Keratinocyte (primary cell): Measurements from ENCODE around the gene RNF169.

Source experiments
- EZH2 ChIP-seq: IDR thresholded peaks from one replicate; pipeline ENCODE4 v1.6.1; 2012; ENCODE audit warnings: inconsistent platforms, mild to moderate bottlenecking, low read length, moderate library complexity
- TF ChIP-seq, protein P1 (sequence below), 3 experiments: IDR thresholded peaks in 1 of 3; conservative IDR thresholded peaks in 1 of 3; optimal IDR thresholded peaks in 1 of 3; 2 replicates in 2 of 3; 3 replicates in 1 of 3; pipeline versions ENCODE3 to v1.5.1; 2011; ENCODE audit warnings: low read length in 3 of 3, mild to moderate bottlenecking in 3 of 3, moderate library complexity in 2 of 3, control low read depth in 1 of 3, inconsistent platforms in 1 of 3; ENCODE audit not compliant: insufficient read depth in 2 of 3; ENCODE audit errors: extremely low read depth in 1 of 3

DNA sequence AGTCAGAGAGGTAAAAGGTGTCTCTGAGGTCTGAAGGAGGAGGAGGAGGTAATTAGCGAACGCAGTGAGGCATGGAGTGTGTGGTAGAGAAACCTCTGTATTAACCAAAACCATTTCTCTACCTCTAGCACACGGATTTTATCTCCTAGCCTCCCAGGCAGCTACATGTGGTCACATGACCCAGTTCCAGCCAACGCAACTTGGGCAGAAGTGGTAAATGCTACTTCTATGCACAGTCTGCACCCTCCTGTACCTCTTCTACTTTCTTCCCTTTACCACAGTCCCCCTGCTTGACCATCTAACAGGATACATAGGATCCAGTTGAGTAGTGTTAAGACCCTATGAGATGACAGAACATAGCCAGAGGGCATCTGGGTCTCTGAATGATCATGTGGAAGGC is 104.6 kb downstream of the RNF169 start:
- TF ChIP-seq, protein P1, sequence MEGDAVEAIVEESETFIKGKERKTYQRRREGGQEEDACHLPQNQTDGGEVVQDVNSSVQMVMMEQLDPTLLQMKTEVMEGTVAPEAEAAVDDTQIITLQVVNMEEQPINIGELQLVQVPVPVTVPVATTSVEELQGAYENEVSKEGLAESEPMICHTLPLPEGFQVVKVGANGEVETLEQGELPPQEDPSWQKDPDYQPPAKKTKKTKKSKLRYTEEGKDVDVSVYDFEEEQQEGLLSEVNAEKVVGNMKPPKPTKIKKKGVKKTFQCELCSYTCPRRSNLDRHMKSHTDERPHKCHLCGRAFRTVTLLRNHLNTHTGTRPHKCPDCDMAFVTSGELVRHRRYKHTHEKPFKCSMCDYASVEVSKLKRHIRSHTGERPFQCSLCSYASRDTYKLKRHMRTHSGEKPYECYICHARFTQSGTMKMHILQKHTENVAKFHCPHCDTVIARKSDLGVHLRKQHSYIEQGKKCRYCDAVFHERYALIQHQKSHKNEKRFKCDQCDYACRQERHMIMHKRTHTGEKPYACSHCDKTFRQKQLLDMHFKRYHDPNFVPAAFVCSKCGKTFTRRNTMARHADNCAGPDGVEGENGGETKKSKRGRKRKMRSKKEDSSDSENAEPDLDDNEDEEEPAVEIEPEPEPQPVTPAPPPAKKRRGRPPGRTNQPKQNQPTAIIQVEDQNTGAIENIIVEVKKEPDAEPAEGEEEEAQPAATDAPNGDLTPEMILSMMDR (optimal IDR thresholded peaks at IDR 0.05 in 1 of 3, IDR thresholded peaks at IDR 0.05 in 1 of 3, conservative IDR thresholded peaks at IDR 0.05 in 1 of 3; ENCODE audit: extremely low read depth in 1 of 3, insufficient read depth in 2 of 3, low read length in 3 of 3): no peak
- TF ChIP-seq EZH2: no peak
